ENCODE data around the gene ACKR2.

ACKR2 gene

GRCh38 chr3:42886294-42886822 lies 77.1 kb downstream of the ACKR2 start:
- DNase-seq (ENCODE audit: low read depth), result no peak
- TF ChIP-seq CTCF (conservative IDR thresholded peaks at IDR 0.05; ENCODE audit: low read depth, low read length), result no peak
- H3K4me3 ChIP-seq (ENCODE audit: low read length), result no peak overlapping the region

- TF ChIP-seq CTCF (conservative IDR thresholded peaks at IDR 0.05; ENCODE audit: low read depth, low read length), result no peak
- no peak for DNase-seq (ENCODE audit: low read depth)
- no peak overlapping the region for H3K4me3 ChIP-seq (ENCODE audit: low read length)
Measured at GRCh38 chr3:42887084-42887483, 77.8 kb downstream of the ACKR2 start.

- DNase-seq (ENCODE audit: low read depth), result no peak
- TF ChIP-seq CTCF (conservative IDR thresholded peaks at IDR 0.05; ENCODE audit: low read depth, low read length), result no peak
- H3K4me3 ChIP-seq (ENCODE audit: low read length), result no peak overlapping the region
Measured at GRCh38 chr3:42891042-42891441, 81.8 kb downstream of the ACKR2 start.

- TF ChIP-seq CTCF (conservative IDR thresholded peaks at IDR 0.05; ENCODE audit: low read depth, low read length), result no peak
- DNase-seq (ENCODE audit: low read depth), result no peak
- no peak overlapping the region for H3K4me3 ChIP-seq (ENCODE audit: low read length)
Measured at GRCh38 chr3:42892169-42892568, 82.9 kb downstream of the ACKR2 start.

- DNase-seq (ENCODE audit: low read depth), result no peak
- no peak overlapping the region for H3K4me3 ChIP-seq (ENCODE audit: low read length)
- no peak for TF ChIP-seq CTCF (conservative IDR thresholded peaks at IDR 0.05; ENCODE audit: low read depth, low read length)
Measured at GRCh38 chr3:42892807-42893206, 83.6 kb downstream of the ACKR2 start.

GRCh38 chr3:42894698-42895579 lies 85.7 kb downstream of the ACKR2 start:
- no peak overlapping the region for H3K4me3 ChIP-seq (ENCODE audit: low read length)
- no peak for TF ChIP-seq CTCF (conservative IDR thresholded peaks at IDR 0.05; ENCODE audit: low read depth, low read length)
- no peak for DNase-seq (ENCODE audit: low read depth)

GRCh38 chr3:42895580-42895868 lies 86.3 kb downstream of the ACKR2 start:
- TF ChIP-seq CTCF (conservative IDR thresholded peaks at IDR 0.05; ENCODE audit: low read depth, low read length), result no peak
- no peak for DNase-seq (ENCODE audit: low read depth)
- no peak overlapping the region for H3K4me3 ChIP-seq (ENCODE audit: low read length)
